Activated CD4-positive, CD25-positive, alpha-beta regulatory T cell treated with anti-CD3 and anti-CD28 coated beads, Interleukin-2, amount 50 U/mL, for 72 hours (primary cell): ENCODE results near the gene LIPK.
"Not testable (repeated sequence)": the region's sequence is repeated elsewhere in the genome, so short reads cannot be mapped to it uniquely, and the experiment has no call there.

Experiments
- DNase-seq: peaks from one replicate; pipeline ENCODE4 v3.0.0; 2021

Gene LIPK, protein sequence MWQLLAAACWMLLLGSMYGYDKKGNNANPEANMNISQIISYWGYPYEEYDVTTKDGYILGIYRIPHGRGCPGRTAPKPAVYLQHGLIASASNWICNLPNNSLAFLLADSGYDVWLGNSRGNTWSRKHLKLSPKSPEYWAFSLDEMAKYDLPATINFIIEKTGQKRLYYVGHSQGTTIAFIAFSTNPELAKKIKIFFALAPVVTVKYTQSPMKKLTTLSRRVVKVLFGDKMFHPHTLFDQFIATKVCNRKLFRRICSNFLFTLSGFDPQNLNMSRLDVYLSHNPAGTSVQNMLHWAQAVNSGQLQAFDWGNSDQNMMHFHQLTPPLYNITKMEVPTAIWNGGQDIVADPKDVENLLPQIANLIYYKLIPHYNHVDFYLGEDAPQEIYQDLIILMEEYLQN

DNA sequence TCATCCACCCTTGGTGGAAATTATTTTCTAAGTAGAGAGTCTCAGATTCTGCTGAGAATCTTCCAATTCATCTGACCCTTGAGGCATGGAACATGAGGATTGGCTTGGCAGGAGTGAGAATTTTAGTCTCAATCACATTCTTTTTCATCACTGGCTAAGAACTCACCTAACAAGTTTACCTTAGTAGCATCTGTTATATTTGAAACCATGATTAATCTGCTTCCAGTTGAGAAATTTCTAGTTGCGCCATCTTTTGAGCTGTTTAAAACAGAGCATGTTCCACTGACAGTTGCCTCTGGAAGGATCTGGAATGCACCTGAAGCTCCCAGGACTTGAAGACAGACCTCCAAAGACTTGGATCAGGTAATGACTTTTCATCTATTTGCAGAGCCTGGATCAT, at the start of gene LIPK:
Gene LIPK, plus strand, starts transcription at position 292 of the 400 bp plus-strand sequence. CDS start 18,295 bp downstream, outside the sequence.
- DNase-seq, result no peak

DNA sequence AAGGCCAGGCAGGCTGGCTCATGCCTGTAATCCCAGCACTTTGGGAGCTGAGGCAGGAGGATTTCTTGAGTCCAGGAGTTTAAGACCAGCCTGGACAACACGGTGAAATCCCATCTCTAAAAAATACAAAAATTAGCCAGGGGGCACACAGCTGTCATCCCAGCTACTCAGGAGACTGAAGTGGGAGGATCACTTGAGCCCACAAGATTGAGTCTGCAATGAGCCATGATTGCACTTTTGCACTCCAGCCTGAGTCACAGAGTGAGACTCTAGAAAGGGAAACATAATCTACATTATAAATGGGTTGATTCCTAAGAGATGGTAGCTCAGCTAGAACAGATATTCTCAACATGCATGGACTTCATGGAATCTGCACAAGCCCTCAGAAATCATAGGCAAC, 48.1 kb upstream of the LIPK start:
- no peak for DNase-seq

DNA sequence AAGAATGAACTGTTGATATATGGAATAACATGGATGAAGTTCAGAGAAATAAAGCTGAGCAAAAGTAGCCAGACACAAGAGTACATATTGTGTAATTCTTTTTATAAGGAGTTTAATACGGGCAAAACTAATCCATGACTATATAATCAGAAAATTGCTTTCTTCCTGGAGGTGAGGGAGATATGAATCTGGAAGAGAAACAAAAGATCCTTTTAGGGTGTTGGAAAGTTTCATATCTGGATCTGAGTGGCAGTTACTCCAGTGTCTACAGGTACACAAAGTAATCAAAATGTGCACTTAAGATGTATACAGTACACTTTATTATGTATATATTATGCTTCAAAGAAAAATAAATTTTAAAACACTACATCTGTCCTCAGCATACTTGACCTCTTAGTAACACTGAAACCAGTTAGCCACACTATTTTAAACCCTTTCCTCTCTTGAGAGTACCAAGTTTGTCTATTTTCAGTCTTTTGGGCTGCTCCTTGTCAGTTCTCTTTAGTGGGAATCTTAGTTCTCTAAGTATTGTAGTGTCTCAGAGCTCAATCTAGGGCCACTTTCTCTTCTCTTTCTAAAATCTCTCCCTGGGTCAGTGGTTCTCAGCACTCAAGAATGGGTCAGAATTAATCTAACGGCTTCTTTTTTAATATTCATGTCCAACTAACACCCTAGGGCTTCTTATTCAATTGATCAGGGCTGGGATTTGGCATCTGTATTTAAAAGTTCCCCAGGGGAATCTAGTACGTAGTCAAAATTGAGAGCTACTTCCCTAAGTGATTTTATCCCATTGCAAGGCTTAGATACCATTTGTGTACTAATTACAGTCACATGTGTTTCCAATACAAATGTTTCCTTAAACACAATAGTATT, 46.1 kb upstream of the LIPK start:
- DNase-seq, result no peak

DNA sequence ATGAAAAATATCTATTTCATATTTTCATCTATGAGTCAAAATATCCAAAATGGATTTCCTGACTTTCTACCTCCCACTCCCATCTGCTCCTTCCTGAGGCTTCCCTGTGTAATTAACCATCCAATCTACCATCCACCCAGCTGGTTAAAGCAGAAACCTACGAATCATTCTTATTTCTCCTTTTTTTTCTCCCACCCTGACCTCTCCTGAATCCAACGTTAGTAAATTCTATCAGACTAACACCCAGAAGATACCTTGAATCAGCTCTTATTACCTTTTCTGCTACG, 45.5 kb upstream of the LIPK start:
- DNase-seq, result no peak

DNA sequence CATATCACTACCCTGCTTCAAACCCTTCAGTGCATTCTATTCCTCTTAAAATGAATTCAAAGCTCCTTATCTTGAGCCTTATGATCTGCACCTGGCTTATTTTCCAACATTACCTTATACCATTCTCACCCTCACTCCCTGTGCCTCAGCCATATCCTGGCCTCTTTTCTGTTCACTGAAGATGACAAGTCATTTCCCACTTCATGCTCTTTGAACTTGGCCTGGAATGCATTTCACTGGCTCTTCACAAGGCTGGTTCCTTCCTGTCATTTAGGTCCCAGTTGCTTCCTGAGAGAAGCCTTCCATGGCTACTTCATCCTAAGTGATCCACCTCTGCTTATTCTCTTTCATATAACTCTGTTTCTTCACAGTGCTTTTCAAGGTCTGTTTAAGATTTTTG, 45.0 kb upstream of the LIPK start:
- no peak for DNase-seq

DNA sequence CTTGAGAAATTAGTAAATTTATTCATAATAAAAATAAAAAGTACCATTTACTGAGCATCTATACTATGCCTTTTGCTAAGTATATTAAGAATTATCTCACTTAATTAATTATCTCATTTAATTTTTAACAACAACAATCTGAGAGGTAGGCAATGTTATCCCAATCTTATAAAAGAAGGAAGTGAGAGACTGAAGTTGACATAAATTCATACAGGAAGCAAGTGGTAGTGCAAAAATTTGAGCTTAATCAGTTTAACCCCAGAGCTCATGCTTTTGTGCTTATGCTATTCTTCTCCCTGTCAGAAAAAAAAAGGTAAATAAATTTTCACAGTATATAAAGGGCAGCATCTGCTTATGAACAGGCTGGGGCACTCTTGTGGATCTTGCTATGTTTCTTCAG, 44.5 kb upstream of the LIPK start:
- no peak for DNase-seq

DNA sequence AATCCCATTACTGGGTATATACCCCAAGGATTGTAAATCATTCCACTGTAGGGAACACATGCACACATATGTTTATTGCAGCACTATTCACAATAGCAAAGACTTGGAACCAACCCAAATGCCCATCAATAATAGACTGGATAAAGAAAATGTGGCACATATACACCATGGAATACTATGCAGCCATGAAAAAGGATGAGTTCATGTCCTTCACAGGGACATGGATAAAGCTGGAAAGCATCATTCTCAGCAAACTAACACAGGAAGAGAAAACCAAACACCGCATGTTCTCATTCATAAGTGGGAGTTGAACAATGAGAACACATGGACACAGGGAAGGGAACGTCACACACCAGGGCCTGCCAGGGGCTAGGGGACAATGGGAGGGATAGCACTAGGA, 42.9 kb upstream of the LIPK start:
- DNase-seq, result not testable (repeated sequence)

DNA sequence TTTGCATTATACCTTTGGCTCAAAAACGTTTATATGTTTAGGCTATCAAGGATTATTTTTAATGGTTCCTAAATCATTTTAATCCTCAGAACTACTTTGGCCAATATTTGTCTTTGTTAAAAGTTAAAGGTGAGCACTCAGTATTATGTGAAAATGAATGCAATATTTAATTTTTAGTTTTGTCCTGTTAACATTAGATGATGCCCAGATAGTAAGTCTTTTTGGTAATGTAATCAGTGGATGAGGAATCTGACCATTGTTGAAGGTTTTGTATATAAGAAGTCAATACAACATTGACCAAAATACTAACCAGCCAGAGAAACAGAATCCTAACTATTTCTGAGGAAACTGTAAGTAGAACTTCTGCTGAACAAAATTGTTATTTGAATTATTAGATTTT, 41.9 kb upstream of the LIPK start, which contains the start of gene LIPF:
Gene LIPF, plus strand, starts transcription at position 301 of the 400 bp plus-strand sequence. CDS start 2,856 bp downstream, outside the sequence.
- DNase-seq, result no peak

DNA sequence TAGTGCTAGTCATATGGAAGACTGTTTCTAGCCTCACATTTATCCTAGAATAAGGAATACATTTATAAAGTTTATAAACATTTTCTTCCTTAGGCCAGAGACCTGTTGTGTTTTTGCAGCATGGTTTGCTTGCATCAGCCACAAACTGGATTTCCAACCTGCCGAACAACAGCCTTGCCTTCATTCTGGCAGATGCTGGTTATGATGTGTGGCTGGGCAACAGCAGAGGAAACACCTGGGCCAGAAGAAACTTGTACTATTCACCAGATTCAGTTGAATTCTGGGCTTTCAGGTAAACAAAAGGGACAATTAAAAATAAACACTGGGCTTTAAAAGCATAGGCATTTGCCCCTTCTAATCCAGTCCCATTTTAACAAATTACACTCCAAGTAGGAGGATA, 37.6 kb upstream of the LIPK start:
- no peak for DNase-seq

DNA sequence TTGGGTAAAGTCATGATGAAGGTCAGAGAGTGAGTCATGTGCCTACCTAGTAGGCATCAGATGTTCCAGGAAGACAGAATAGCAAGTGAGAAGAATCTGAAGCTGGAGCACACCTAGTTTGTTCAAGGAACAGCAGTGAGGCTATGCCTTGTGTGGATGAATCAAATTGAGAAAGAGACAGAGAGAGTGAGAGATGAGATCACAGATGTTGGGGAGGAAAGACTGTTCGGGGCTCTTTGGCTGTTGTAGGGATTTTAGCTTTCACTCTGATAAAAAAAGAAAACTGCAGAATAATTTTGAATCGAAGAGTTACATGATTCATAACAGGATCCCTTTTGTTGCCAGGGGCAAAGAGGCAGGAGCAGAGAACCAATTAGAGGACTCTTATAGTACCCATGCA, 35.6 kb upstream of the LIPK start:
- DNase-seq, result no peak

DNA sequence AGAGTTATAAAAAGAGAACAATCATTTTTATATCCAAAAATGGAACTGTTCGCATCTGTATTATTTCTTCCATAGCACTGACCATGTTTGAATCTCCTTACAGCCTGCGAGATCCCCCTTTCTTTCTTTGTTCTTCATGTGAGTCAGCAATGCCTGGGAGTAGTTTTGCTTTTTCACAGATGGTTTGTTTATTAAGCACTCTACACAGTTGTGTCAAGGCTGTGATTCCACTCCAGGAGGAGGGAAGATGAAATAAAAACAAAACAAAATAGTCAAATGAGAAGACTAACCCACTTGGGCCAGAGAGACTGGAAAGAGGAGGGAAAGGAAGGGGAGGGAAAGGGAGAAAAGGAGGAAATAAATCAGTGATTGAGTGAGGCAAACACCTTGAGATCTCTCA, 34.0 kb upstream of the LIPK start:
- DNase-seq, result no peak

DNA sequence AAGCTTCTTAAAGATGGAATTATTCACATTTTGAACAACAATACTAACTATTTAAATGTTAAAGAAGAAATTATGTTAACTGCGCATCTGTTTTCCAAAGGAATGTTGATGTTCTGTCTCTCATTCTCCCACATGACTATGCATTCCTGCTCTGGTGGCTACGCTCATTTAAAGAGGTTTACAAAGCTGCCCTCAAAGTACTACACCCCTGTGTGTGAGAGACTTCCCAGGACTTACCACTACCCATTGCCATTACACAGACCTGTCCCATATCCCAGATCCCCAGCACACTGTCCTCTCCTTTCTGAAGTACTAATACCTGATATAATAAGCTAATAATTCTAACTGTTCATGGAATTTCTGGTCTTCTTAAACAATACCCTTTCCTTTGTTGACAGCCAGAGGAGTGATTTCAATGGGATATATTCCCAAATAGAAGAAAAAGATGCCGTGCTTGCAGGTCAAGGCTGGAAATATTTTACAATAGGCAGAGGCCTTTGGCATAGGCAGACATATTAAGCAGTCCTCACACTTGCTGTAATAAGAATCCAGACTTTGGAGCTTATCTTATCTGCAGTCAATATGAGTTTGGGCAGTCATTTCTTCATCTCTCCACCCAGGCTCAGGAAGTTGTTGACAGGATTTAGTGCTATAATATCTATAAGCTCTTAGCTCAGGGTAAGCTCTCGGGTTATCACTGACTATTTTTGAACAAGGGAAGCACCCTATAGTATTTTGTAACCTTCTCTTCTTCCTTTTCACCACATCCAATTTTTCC, 29.6 kb upstream of the LIPK start:
- no peak for DNase-seq

DNA sequence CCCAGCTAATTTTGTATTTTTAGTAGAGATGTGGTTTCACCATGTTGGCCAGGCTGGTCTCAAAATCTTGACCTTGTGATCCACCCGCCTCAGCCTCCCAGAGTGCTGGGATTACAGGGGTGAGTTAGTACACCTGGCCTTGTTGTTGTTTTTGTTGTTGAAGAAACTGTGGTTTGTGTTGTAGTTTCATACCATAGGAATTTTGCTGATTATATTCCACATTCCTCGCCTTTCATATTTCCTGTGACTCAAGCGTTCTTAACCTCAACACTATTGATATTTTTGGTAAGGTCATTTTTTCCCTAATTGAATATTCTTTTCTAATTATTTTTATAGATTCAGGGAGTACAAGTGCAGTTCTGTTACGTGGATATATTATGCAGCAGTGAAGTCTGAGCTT, 25.1 kb upstream of the LIPK start:
- DNase-seq, result no peak

DNA sequence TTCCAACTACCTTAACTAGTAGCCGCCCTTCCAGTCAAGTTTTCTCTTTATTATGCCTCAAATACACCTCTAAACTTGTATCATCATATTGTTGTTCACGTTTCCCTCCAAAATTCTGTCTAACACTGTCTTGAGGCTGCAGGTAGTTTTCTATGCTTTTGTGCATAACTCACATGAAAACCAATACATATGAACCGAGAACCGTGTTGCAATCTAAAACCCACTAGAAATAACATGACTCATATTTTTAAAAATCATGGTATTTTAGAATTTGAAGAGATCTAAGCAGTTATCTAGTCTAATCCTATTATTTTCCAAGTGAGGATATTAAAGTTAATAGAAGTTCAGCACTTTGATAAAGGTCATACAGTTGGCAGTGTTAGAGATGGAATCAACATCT, 23.6 kb upstream of the LIPK start:
- DNase-seq, result no peak

DNA sequence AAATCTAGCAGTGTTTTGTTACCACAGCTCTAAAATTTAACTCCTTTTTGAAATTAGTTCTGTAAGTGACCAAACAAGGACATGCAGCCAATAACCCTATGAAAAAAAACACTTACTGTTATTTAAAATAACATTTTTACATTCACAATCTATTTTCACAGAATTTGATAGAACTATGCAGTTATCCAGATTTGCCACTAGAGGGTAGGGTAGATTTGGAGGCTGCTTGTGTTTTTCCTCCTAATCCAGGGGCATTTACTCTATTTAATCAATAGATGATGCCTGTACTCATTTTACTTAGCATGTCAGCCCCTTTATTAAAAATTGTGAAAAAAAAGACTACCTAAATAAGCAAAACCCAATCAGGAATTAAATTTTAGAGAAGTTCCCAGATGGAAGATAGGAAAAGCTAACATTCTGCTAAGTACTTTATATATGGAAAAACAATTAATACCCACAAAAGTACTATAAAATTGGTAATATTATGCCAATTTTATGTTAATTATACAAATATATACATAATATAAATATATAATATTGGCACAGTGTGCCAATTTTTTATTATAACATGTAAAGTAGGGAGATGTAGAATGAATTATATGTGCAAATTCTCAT, 18.1 kb upstream of the LIPK start:
- DNase-seq, result no peak

DNA sequence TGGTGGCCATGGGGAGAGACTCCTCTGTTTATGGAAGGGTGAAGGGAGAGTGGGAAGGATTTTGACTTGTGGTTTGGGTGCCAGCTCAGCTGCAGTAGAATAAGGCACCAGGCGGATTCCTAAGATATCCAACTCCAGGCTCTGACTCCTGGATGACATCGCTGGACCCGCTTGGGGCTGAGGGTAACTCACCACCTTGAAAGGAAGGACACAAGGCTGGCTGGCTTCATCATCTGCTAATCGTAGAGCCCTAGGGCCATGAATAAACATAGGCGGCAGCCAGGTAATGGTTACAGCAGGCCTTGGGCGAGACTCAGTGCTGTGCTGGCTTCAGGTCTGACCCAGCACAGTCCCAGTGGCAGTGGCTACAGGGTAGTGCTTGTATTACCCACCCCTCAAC, 16.7 kb upstream of the LIPK start:
- no peak for DNase-seq

DNA sequence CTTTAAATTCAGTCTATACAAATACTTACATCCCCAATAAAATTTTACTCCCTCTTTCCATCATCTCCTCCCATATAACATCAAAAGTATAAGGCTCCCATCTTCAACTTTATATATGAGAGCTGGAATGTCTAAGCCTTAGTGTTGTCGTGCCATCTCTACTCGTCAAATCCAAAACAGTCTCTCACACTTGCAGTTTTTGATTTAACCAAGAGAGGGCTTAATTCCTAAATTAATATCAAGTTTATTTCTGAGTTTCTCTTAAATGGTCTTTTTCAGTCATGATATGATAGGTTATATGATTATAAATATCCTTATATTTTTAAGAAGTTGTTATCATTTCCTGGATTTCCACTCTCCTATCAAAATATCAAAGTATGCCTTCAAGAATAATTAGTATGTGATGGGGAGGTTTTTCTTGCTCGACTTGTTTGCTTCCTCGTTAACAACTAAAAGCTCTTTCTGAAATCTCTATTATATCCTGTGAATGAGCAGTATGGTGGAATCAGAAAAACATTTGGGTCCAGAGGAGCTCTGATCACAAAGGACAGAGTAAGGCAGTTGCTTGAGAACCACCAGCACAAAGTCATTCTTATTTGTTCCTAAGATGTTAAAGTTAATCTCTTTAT, 12.5 kb upstream of the LIPK start:
- no peak for DNase-seq

DNA sequence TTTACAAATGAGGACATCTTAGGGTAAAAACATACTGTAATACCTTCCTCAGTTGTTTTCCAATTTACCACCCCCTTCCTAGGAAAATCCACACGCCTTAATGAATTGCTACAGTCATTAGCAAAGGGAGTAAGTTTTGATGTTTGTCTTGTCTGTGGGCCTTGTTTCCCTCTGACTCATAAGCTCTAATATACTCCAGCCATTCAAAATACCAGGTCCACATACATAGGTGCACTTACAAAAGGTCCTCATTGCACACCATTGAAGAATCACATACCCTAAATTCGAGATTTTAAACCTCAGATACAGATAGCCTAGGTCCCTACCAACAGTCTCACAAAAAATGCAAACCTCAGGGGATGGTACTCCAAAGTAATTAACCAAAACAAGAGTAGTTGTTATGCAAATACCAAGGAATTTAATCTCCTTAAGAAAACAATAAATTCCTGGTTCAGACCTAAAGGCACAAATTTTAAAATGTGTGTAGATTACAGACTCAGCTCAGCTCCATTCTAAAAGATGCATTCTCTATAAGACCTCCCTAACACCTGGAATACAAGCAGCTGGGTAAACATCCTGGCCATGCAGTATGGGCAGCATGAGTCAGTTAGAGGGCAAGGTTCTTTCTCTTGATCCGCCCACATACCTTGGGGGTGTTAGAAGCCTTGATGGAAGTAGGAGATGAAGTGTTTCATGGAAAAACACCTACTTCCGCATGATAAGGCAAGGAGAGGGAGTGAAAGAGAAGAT, 3.0 kb upstream of the LIPK start:
- DNase-seq, result no peak

DNA sequence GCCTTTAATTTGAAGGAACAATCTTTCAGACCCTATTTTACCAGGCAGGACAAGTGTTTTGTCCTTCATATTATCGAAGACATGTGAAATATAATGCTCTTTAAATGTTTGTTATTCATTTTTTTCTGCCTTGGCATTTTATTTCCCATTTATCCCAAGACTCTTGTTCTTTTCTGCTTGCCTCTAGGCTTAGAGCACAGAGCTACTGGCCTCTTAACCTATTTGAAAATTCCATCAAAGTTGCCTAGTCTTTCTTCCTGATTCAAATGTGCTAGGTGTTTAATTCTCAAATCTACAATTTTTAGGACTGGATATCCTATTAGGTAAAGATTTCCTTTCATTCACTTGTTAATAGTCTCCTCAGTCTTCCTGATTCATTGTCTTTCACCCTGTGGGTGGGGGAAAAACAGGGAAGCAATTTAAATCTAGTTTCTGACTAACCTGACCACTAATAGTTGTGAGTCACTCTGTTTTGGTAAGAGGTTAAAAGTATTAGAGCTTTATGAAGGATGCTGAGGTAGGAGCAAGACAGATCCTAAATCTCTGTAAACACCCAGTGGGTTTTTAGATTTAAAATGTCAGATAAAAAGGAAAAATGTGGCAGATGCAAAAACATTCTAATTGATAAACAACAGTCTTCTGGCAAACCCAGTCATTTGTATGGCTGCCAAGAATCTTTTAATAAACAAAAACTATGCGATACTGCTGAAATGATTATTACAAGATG, 1.5 kb downstream of the LIPK start:
- no peak for DNase-seq

DNA sequence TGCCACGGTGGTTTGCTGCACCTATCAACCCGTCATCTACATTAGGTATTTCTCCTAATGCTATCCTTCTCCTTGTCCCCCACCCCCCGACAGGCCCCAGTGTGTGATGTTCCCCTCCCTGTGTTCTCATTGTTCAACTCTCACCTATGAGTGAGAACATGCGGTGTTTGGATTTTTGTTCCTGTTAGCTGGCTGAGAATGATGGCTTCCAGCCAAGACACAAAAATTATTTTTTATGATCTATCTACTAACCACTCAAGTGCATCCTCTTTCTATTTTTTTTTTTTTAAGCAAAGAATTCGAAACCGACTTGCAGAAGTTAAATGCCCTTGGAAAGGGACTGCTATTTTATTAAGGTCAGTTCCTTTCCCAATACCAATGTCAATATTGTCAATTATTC, 3.3 kb downstream of the LIPK start:
- DNase-seq, result not testable (repeated sequence)

DNA sequence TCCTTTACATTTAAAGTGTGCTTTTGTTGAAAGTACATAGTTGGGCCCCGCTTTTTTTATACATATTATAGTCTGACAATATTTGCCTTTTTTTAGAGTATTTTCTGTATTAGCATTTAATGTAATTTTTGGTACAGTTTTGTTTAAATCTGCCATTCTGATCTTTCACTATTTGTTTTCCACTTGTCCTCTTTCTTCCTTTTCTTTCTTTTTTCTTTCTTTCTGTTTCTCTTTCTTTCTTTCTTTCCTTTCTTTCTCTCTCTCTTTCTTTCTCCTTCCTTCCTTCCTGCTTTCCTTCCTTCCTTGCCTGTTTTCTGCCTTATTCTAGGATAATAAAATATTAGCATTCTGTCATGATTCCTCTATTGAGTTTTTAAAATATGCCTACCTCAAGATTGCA, 9.5 kb downstream of the LIPK start:
- no peak for DNase-seq
